ENCODE measurements around the gene KIFC3.

The KIFC3 gene

DNA sequence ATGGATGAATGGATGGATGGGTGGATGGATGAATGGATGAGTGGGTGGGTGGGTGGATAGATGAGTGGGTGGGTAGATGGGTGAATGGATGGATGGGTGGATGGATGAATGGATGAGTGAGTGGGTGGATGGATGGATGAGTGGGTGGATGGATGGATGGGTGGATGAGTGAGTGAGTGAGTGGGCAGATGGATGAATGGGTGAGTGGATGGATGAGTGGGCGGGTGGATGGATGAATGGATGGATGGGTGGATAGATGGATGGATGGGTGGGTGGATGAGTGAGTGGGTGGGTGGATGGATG, 73.2 kb downstream of the KIFC3 start:
- Histone ChIP-seq H3K4me3 (ENCODE audit: low read length) (no peak overlapping the region), H4K20me1 (ENCODE audit: control insufficient read depth, insufficient read depth, low read depth, low read length) (no peaks in the 10 kb centered on the region), H3K27ac (ENCODE audit: low read depth, low read length) (no peak overlapping the region), H3K4me1 (ENCODE audit: control insufficient read depth, low read length) (peaks cover 8% of the 10 kb centered on the region), H3K4me2 (ENCODE audit: low read length) (no peak overlapping the region), H3K79me2 (ENCODE audit: control insufficient read depth, low read length) (peaks cover 2% of the 10 kb centered on the region; the same call in 1 of the 2 replicates), H3K27me3 (ENCODE audit: control insufficient read depth, low read length) (no peaks in the 10 kb centered on the region), H3F3A (ENCODE audit: control insufficient read depth, insufficient read depth) (no peaks in the 10 kb centered on the region), H3K9me2 (replicated peaks; ENCODE audit: control insufficient read depth, low read length) (no peaks in the 10 kb centered on the region), H3K36me3 (ENCODE audit: control insufficient read depth, low read length) (no peaks in the 10 kb centered on the region), H3K9me3 (ENCODE audit: control insufficient read depth, insufficient read depth, low read length) (no peaks in the 10 kb centered on the region)
- TF ChIP-seq, protein P1, sequence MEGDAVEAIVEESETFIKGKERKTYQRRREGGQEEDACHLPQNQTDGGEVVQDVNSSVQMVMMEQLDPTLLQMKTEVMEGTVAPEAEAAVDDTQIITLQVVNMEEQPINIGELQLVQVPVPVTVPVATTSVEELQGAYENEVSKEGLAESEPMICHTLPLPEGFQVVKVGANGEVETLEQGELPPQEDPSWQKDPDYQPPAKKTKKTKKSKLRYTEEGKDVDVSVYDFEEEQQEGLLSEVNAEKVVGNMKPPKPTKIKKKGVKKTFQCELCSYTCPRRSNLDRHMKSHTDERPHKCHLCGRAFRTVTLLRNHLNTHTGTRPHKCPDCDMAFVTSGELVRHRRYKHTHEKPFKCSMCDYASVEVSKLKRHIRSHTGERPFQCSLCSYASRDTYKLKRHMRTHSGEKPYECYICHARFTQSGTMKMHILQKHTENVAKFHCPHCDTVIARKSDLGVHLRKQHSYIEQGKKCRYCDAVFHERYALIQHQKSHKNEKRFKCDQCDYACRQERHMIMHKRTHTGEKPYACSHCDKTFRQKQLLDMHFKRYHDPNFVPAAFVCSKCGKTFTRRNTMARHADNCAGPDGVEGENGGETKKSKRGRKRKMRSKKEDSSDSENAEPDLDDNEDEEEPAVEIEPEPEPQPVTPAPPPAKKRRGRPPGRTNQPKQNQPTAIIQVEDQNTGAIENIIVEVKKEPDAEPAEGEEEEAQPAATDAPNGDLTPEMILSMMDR (IDR thresholded peaks at IDR 0.05; ENCODE audit: low read depth, low read length, poor library complexity, severe bottlenecking), result no peak
- no peak for TF ChIP-seq EZH2phosphoT487 (IDR thresholded peaks at IDR 0.05; ENCODE audit: borderline replicate concordance, low read length)

DNA sequence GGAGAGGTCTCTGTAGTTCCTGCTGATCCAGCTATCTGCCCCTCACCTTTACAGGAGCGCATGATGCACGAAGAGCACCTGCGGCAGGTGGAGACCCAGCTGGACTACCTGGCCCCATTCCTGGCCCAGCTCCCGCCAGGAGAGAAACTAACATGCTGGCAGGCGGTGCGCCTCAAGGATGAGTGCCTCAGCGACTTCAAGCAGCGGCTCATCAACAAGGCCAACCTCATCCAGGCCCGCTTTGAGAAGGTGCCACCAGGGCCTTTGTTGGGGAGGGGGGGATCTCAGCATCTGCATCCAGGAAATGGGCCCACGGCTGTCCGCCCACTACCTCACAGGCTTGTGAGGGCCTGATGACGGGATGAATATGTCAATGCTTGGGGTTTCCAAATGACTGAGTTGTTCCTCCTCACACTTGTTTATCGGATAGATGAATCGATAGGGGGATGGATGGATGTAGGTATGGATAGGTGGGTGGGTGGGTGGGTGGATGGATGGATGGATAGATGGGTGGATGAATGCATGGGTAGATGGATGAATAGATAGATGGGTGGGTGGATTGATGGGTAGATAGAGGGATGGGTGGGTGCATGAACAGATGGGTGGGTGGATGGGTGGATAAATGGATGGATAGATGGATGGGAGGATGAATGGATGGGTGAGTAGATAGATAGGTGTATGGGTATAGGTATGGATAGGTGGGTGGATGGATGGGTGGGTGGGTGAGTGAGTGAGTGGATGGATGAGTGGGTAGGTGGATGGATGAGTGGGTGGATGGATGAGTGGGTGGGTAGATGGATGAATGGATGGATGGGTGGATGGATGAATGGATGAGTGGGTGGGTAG, 73.7 kb downstream of the KIFC3 start:
- Histone ChIP-seq H3K4me1 (ENCODE audit: control insufficient read depth, low read length) (peaks cover 8% of the 10 kb centered on the region; the same call in 1 of the 2 replicates), H3K9me2 (replicated peaks; ENCODE audit: control insufficient read depth, low read length) (no peaks in the 10 kb centered on the region), H3K27ac (ENCODE audit: low read depth, low read length) (no peak overlapping the region), H3K79me2 (ENCODE audit: control insufficient read depth, low read length) (no peaks in the 10 kb centered on the region), H3K4me2 (ENCODE audit: low read length) (no peak overlapping the region), H3K9me3 (ENCODE audit: control insufficient read depth, insufficient read depth, low read length) (no peaks in the 10 kb centered on the region), H3F3A (ENCODE audit: control insufficient read depth, insufficient read depth) (no peaks in the 10 kb centered on the region), H4K20me1 (ENCODE audit: control insufficient read depth, insufficient read depth, low read depth, low read length) (no peaks in the 10 kb centered on the region), H3K27me3 (ENCODE audit: control insufficient read depth, low read length) (no peaks in the 10 kb centered on the region), H3K4me3 (ENCODE audit: low read length) (no peak overlapping the region), H3K36me3 (ENCODE audit: control insufficient read depth, low read length) (no peaks in the 10 kb centered on the region)
- TF ChIP-seq, protein P1 (IDR thresholded peaks at IDR 0.05; ENCODE audit: low read depth, low read length, poor library complexity, severe bottlenecking), result no peak
- TF ChIP-seq EZH2phosphoT487 (IDR thresholded peaks at IDR 0.05; ENCODE audit: borderline replicate concordance, low read length), result no peak

DNA sequence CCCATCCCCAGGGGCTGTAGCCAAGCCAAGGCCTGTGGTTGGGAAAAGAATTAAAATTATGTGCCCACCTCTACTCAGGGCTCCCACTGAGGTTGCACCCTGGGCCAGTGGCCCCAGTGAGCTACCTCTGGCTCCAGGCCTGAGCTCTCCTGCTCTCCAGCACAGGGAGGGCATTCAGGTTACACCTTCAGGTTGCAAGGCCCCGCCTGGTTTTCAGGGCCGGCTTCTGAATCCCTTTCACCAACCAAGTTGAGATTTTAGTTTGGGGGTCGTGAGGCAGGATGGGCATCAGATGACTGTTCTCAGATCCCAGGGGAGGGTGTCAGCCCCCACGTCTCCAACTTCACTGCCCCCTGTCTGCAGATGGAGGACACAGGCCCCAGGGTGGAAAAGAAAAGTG, 74.7 kb downstream of the KIFC3 start:
- H3F3A ChIP-seq (ENCODE audit: control insufficient read depth, insufficient read depth), result no peaks in the 10 kb centered on the region
- H3K36me3 ChIP-seq (ENCODE audit: control insufficient read depth, low read length), result no peaks in the 10 kb centered on the region
- no peak overlapping the region for H3K4me3 ChIP-seq (ENCODE audit: low read length)
- H3K79me2 ChIP-seq (ENCODE audit: control insufficient read depth, low read length), result no peaks in the 10 kb centered on the region
- H4K20me1 ChIP-seq (ENCODE audit: control insufficient read depth, insufficient read depth, low read depth, low read length), result no peaks in the 10 kb centered on the region
- H3K4me2 ChIP-seq (ENCODE audit: low read length), result no peak overlapping the region
- TF ChIP-seq, protein P1 (IDR thresholded peaks at IDR 0.05; ENCODE audit: low read depth, low read length, poor library complexity, severe bottlenecking), result no peak
- H3K9me2 ChIP-seq (replicated peaks; ENCODE audit: control insufficient read depth, low read length), result no peaks in the 10 kb centered on the region
- no peaks in the 10 kb centered on the region for H3K9me3 ChIP-seq (ENCODE audit: control insufficient read depth, insufficient read depth, low read length)
- no peak overlapping the region for H3K27ac ChIP-seq (ENCODE audit: low read depth, low read length)
- H3K27me3 ChIP-seq (ENCODE audit: control insufficient read depth, low read length), result no peaks in the 10 kb centered on the region
- H3K4me1 ChIP-seq (ENCODE audit: control insufficient read depth, low read length), result peaks cover 8% of the 10 kb centered on the region; the same call in 1 of the 2 replicates

Measured in DOHH2 (cell line).